ENCODE measurements around the gene ELMO1.
A peak's percentile ranks its signal among the peaks of the same experiment; 100 is the strongest.

Gene ELMO1

DNA sequence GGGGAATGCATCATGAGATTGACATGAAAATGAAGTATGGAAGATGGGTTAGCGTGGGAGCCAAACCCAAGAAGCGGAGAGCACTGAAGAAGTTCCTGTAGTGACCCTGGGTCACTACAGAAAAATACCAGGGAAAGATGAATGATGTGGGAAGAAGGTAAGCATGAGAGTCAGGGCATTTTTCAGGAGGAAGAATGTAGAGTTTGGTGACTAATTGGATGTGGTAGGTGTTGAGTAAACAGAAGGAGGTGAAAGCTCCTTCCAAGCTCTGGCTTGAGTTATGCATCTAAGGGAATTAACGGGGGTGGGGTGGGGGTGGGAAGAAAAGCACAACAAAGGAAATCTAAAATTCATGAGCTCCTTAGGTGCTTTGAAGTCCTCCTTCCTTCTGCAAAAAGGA, 486.3 kb downstream of the ELMO1 start:
- Histone ChIP-seq H3K9me3 (ENCODE audit: severe bottlenecking) (no peaks in the 10 kb centered on the region), H3K36me3 (ENCODE audit: low read depth) (no peaks in the 10 kb centered on the region), H3K27me3 (ENCODE audit: insufficient read depth, poor library complexity, severe bottlenecking) (no peaks in the 10 kb centered on the region), H3K4me3 (ENCODE audit: severe bottlenecking) (no peak overlapping the region), H3K4me1 (ENCODE audit: insufficient read depth, poor library complexity, severe bottlenecking) (no peaks in the 10 kb centered on the region), H3K27ac (ENCODE audit: poor library complexity, severe bottlenecking) (no peak overlapping the region)
- ATAC-seq (ENCODE audit: low read depth), result peak; percentile 45; the same call in 2 of the 3 replicates
- DNase-seq (ENCODE audit: low spot score), result no peak
- TF ChIP-seq, protein P1, sequence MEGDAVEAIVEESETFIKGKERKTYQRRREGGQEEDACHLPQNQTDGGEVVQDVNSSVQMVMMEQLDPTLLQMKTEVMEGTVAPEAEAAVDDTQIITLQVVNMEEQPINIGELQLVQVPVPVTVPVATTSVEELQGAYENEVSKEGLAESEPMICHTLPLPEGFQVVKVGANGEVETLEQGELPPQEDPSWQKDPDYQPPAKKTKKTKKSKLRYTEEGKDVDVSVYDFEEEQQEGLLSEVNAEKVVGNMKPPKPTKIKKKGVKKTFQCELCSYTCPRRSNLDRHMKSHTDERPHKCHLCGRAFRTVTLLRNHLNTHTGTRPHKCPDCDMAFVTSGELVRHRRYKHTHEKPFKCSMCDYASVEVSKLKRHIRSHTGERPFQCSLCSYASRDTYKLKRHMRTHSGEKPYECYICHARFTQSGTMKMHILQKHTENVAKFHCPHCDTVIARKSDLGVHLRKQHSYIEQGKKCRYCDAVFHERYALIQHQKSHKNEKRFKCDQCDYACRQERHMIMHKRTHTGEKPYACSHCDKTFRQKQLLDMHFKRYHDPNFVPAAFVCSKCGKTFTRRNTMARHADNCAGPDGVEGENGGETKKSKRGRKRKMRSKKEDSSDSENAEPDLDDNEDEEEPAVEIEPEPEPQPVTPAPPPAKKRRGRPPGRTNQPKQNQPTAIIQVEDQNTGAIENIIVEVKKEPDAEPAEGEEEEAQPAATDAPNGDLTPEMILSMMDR (IDR thresholded peaks at IDR 0.05; ENCODE audit: poor library complexity, severe bottlenecking), result no peak

DNA sequence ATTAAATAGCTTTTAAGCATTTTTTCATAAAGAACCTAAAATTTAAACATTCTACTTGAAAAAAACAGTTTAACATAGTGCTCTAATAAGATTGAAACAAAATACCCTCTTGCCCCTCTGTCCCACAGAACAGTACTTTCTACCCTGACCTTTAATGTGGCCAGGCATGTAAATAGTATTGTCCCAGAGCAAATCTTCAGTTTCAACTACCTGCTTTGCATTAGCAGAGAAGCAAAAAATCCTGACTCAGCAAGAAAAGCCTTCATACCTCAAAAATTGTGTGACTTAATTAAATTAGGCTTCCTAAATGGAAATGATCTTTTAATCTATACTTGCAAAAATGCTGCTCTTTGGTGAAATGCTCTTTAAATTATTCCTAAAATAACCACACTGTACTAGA, 487.0 kb downstream of the ELMO1 start:
- Histone ChIP-seq H3K4me3 (ENCODE audit: severe bottlenecking) (no peak overlapping the region), H3K27ac (ENCODE audit: poor library complexity, severe bottlenecking) (no peak overlapping the region), H3K27me3 (ENCODE audit: insufficient read depth, poor library complexity, severe bottlenecking) (no peaks in the 10 kb centered on the region), H3K9me3 (ENCODE audit: severe bottlenecking) (no peaks in the 10 kb centered on the region), H3K36me3 (ENCODE audit: low read depth) (no peaks in the 10 kb centered on the region), H3K4me1 (ENCODE audit: insufficient read depth, poor library complexity, severe bottlenecking) (no peaks in the 10 kb centered on the region)
- TF ChIP-seq, protein P1 (IDR thresholded peaks at IDR 0.05; ENCODE audit: poor library complexity, severe bottlenecking), result no peak
- DNase-seq (ENCODE audit: low spot score) (no peak), ATAC-seq (ENCODE audit: low read depth) (no peak)

DNA sequence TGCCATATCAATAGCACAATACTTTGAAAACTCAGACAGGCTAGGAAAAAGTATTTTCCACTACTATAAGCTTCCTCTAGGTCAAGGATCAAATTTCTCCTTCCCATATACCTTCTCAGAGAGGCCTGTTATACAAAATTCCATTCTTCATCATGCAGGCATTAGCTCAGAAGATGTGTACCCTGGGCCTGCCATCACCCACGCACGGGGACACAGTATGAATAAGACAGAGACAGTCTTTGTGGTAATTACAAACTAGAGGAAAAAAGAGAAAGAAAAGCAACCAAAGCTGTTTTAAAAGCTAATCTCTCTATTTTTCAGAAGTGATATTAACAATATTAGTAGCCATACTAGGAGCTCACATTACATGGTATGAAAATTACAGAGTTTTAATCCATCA, 487.6 kb downstream of the ELMO1 start:
- no peak overlapping the region for H3K27ac ChIP-seq (ENCODE audit: poor library complexity, severe bottlenecking)
- no peak overlapping the region for H3K4me3 ChIP-seq (ENCODE audit: severe bottlenecking)
- H3K4me1 ChIP-seq (ENCODE audit: insufficient read depth, poor library complexity, severe bottlenecking), result no peaks in the 10 kb centered on the region
- ATAC-seq (ENCODE audit: low read depth) (no peak), DNase-seq (ENCODE audit: low spot score) (no peak)
- no peaks in the 10 kb centered on the region for H3K9me3 ChIP-seq (ENCODE audit: severe bottlenecking)
- H3K27me3 ChIP-seq (ENCODE audit: insufficient read depth, poor library complexity, severe bottlenecking), result no peaks in the 10 kb centered on the region
- TF ChIP-seq, protein P1 (IDR thresholded peaks at IDR 0.05; ENCODE audit: poor library complexity, severe bottlenecking), result no peak
- H3K36me3 ChIP-seq (ENCODE audit: low read depth), result no peaks in the 10 kb centered on the region

DNA sequence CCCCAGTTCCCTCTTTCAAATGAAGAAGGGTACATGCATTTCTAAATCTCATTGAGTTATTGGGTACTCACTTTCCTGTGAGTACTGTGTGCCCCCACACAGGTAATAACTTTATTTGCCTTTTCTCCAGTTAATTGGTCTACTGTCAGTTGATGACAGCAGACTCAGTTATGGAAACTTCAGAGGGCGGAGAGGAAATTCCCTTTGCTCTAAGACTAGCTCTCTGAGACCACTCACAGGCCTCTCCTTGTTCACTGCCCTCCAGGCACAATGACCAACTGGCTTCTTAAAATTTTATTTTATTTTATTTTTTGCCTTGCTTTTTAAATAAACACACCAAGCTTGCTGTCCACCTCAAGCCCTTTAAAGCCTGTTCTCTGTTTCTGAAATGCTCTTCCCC, 488.6 kb downstream of the ELMO1 start:
- no peaks in the 10 kb centered on the region for H3K27me3 ChIP-seq (ENCODE audit: insufficient read depth, poor library complexity, severe bottlenecking)
- H3K9me3 ChIP-seq (ENCODE audit: severe bottlenecking), result no peaks in the 10 kb centered on the region
- no peak overlapping the region for H3K4me3 ChIP-seq (ENCODE audit: severe bottlenecking)
- no peaks in the 10 kb centered on the region for H3K4me1 ChIP-seq (ENCODE audit: insufficient read depth, poor library complexity, severe bottlenecking)
- DNase-seq (ENCODE audit: low spot score) (no peak), ATAC-seq (ENCODE audit: low read depth) (no peak)
- TF ChIP-seq, protein P1 (IDR thresholded peaks at IDR 0.05; ENCODE audit: poor library complexity, severe bottlenecking), result no peak
- no peaks in the 10 kb centered on the region for H3K36me3 ChIP-seq (ENCODE audit: low read depth)
- no peak overlapping the region for H3K27ac ChIP-seq (ENCODE audit: poor library complexity, severe bottlenecking)

DNA sequence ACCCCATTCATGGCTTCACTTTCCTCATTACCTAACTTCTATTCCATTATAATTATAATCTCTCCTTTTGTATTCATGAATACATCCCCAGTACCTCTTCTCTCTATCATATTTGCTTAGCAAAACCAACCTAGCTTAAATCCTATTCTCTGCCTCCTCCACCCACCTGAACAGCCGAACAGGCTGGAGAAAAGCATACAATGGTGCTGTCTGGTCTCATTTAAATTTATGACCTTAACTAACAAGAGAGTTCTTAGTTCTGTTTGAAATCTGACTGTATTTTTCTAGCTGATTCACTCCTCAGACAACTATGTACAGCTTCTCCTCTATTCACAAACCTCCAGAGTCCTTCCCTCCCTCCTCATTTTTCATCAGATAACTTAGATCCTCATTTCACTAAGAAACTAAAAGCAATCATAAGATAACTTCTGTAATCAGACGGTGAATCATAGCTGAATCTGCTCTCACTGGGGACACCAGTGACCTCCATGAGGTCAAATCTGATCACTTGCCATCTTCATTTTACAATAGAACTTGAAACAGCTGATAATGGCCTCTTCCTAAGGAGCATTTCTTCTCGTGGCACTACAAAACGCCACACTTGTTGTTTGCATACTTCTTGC, 490.4 kb downstream of the ELMO1 start:
- Histone ChIP-seq H3K4me1 (ENCODE audit: insufficient read depth, poor library complexity, severe bottlenecking) (no peaks in the 10 kb centered on the region), H3K9me3 (ENCODE audit: severe bottlenecking) (no peaks in the 10 kb centered on the region), H3K36me3 (ENCODE audit: low read depth) (no peaks in the 10 kb centered on the region), H3K4me3 (ENCODE audit: severe bottlenecking) (no peak overlapping the region), H3K27ac (ENCODE audit: poor library complexity, severe bottlenecking) (no peak overlapping the region), H3K27me3 (ENCODE audit: insufficient read depth, poor library complexity, severe bottlenecking) (no peaks in the 10 kb centered on the region)
- DNase-seq (ENCODE audit: low spot score) (no peak), ATAC-seq (ENCODE audit: low read depth) (no peak)
- TF ChIP-seq, protein P1 (IDR thresholded peaks at IDR 0.05; ENCODE audit: poor library complexity, severe bottlenecking), result no peak

Measured in RWPE2 (cell line).